H1 (cell line): ENCODE measurements around the gene CCDC71L. TPM values are rescaled to one million over a fixed set of nuclear protein-coding genes. Genes with fewer than 3 reads are reported as not detected.

Experiments used
- CTCF ChIA-PET: fragments of 300-600 bp; sonication (Branson Sonifier 250); formaldehyde crosslinking; loops from one replicate; lab custom pipeline; 2021; ENCODE audit not compliant: partially characterized antibody; lab: Charles Lee
- POLR2A ChIA-PET: fragments of 300-600 bp; sonication (Branson Sonifier 250); formaldehyde crosslinking; loops from one replicate; lab custom pipeline; 2021; ENCODE audit warnings: inconsistent platforms; ENCODE audit not compliant: partially characterized antibody; lab: Charles Lee
- DNase-seq, 2 experiments: peaks; one replicate each; pipeline versions ENCODE4 v3.0.0 to v3.0.0-alpha.2; 2010 to 2022; ENCODE audit warnings: low spot score in 2 of 2, low read depth in 1 of 2, mixed read lengths in 1 of 2
- FAIRE-seq: peaks from 2 replicates; lab custom pipeline; 2011; peaks lifted over from hg19 to GRCh38; lab: Jason Lieb, UNC
- H2AFZ ChIP-seq: 2 replicates; pipeline ENCODE4 v1.8.1; 2012; ENCODE audit warnings: low read length, inconsistent platforms
- H2AK5ac ChIP-seq: 2 replicates; pipeline ENCODE4 v1.6.1; 2013; ENCODE audit warnings: low read depth, low read length
- H2BK120ac ChIP-seq: replicated peaks from 2 replicates; pipeline ENCODE3; 2013; ENCODE audit warnings: low read depth, low read length, inconsistent platforms
- H2BK12ac ChIP-seq: 2 replicates; pipeline ENCODE4 v1.6.1; 2013; ENCODE audit warnings: low read depth, low read length
- H2BK15ac ChIP-seq: 2 replicates; pipeline ENCODE4 v1.6.1; 2013; ENCODE audit warnings: low read length
- H2BK20ac ChIP-seq: 2 replicates; pipeline ENCODE4 v1.6.1; 2013; ENCODE audit warnings: low read length
- H2BK5ac ChIP-seq: 2 replicates; pipeline ENCODE4 v1.6.1; 2013; ENCODE audit warnings: low read depth, low read length
- H3K14ac ChIP-seq: 2 replicates; pipeline ENCODE4 v1.6.1; 2013; ENCODE audit warnings: inconsistent platforms; ENCODE audit not compliant: insufficient read length
- H3K18ac ChIP-seq: 2 replicates; pipeline ENCODE4 v1.6.1; 2013; ENCODE audit warnings: low read length; ENCODE audit errors: extremely low read depth
- H3K23ac ChIP-seq: 2 replicates; pipeline ENCODE4 v1.6.1; 2013; ENCODE audit warnings: inconsistent platforms; ENCODE audit not compliant: insufficient read length
- H3K23me2 ChIP-seq: 2 replicates; pipeline ENCODE4 v1.6.1; 2013; ENCODE audit warnings: low read depth, low read length
- H3K27ac ChIP-seq: 2 replicates; pipeline ENCODE4 v1.6.1; 2011; ENCODE audit warnings: low read depth, low read length, inconsistent platforms
- H3K27me3 ChIP-seq, 4 experiments: replicated peaks in 1 of 4; 1 replicate in 1 of 4; 2 replicates in 3 of 4; pipeline versions ENCODE4 v1.6.1 to v1.8.1; 2011 to 2013; ENCODE audit warnings: low read length in 3 of 4, mild to moderate bottlenecking in 3 of 4, inconsistent platforms in 2 of 4, mixed read lengths in 2 of 4, moderate library complexity in 1 of 4; ENCODE audit not compliant: control insufficient read depth in 3 of 4, insufficient read depth in 3 of 4; ENCODE audit errors: extremely low read depth in 1 of 4
- H3K36me3 ChIP-seq, 4 experiments: 2 replicates each; pipeline versions ENCODE4 v1.6.1 to v1.8.1; 2011 to 2013; ENCODE audit warnings: mild to moderate bottlenecking in 4 of 4, low read length in 3 of 4, moderate library complexity in 2 of 4, control low read depth in 1 of 4, inconsistent platforms in 1 of 4; ENCODE audit not compliant: insufficient read depth in 4 of 4, control insufficient read depth in 2 of 4
- H3K4ac ChIP-seq: replicated peaks from 2 replicates; pipeline ENCODE3; 2013; ENCODE audit warnings: low read length, low read depth, mixed read lengths, inconsistent platforms; ENCODE audit not compliant: insufficient read length
- H3K4me1 ChIP-seq, 4 experiments: replicated peaks in 1 of 4; 1 replicate in 1 of 4; 2 replicates in 3 of 4; pipeline versions ENCODE4 v1.6.1 to v1.8.1; 2011 to 2013; ENCODE audit warnings: low read length in 3 of 4, inconsistent platforms in 2 of 4, mixed read lengths in 1 of 4; ENCODE audit not compliant: insufficient read depth in 4 of 4, control insufficient read depth in 3 of 4
- H3K4me2 ChIP-seq, 2 experiments: 2 replicates each; pipeline versions ENCODE4 v1.6.1 to v1.8.1; 2011 to 2013; ENCODE audit warnings: low read depth in 2 of 2, low read length in 2 of 2, control low read depth in 1 of 2, inconsistent platforms in 1 of 2, mild to moderate bottlenecking in 1 of 2; ENCODE audit not compliant: insufficient read depth in 1 of 2
- H3K4me3 ChIP-seq, 4 experiments: fragments of 200-600, 300-600 bp in 1 of 4; sonication (generic), shearing (Covaris generic), sonication (Bioruptor Twin) in 1 of 4; 2 replicates each; pipeline versions ENCODE4 v1.5.1 to v1.8.1; 2011 to 2016; ENCODE audit warnings: low read length in 4 of 4, low read depth in 3 of 4, control low read depth in 2 of 4, inconsistent platforms in 2 of 4, mild to moderate bottlenecking in 2 of 4, mixed read lengths in 1 of 4, moderate library complexity in 1 of 4; ENCODE audit not compliant: insufficient read depth in 2 of 4; ENCODE audit errors: extremely low read depth in 1 of 4
- H3K56ac ChIP-seq: replicated peaks from 2 replicates; pipeline ENCODE3; 2013; ENCODE audit warnings: low read depth, mild to moderate bottlenecking, mixed read lengths, low read length, inconsistent platforms; ENCODE audit not compliant: insufficient read length
- H3K79me1 ChIP-seq: 2 replicates; pipeline ENCODE4 v1.6.1; 2013; ENCODE audit warnings: low read depth, low read length, control low read depth
- H3K79me2 ChIP-seq, 2 experiments: 2 replicates each; pipeline versions ENCODE4 v1.6.1 to v1.8.1; 2012 to 2013; ENCODE audit warnings: low read length in 2 of 2, mild to moderate bottlenecking in 2 of 2, inconsistent platforms in 1 of 2; ENCODE audit not compliant: insufficient read depth in 2 of 2, control insufficient read depth in 1 of 2
- H3K9ac ChIP-seq, 4 experiments: replicated peaks in 1 of 4; 1 replicate in 1 of 4; 2 replicates in 3 of 4; pipeline versions ENCODE4 v1.6.1 to v1.8.1; 2011 to 2013; ENCODE audit warnings: low read depth in 3 of 4, low read length in 3 of 4, control low read depth in 2 of 4, mild to moderate bottlenecking in 2 of 4, moderate library complexity in 2 of 4, inconsistent platforms in 1 of 4; ENCODE audit errors: extremely low read depth in 1 of 4
- H3K9me3 ChIP-seq, 2 experiments: 2 replicates each; pipeline versions ENCODE4 v1.6.1 to v1.8.1; 2012 to 2013; ENCODE audit warnings: mild to moderate bottlenecking in 2 of 2, moderate library complexity in 2 of 2, control low read depth in 1 of 2, inconsistent platforms in 1 of 2, low read depth in 1 of 2, low read length in 1 of 2, mixed read lengths in 1 of 2; ENCODE audit not compliant: insufficient read depth in 2 of 2
- H4K20me1 ChIP-seq, 2 experiments: replicated peaks in 1 of 2; 2 replicates each; pipeline versions ENCODE3 to v1.8.1; 2011 to 2013; ENCODE audit warnings: inconsistent platforms in 2 of 2, low read length in 2 of 2, mild to moderate bottlenecking in 1 of 2; ENCODE audit not compliant: insufficient read depth in 2 of 2, control insufficient read depth in 1 of 2
- H4K5ac ChIP-seq: 2 replicates; pipeline ENCODE4 v1.6.1; 2013; ENCODE audit warnings: low read length, low read depth, mixed read lengths, inconsistent platforms; ENCODE audit not compliant: insufficient read length
- H4K8ac ChIP-seq: 2 replicates; pipeline ENCODE4 v1.8.0; 2013; ENCODE audit warnings: mild to moderate bottlenecking, moderate library complexity, low read length, inconsistent platforms; ENCODE audit not compliant: insufficient read depth; ENCODE audit errors: extremely low read depth
- H4K91ac ChIP-seq: replicated peaks from 2 replicates; pipeline ENCODE3; 2013; ENCODE audit warnings: low read length, mixed read lengths, inconsistent platforms; ENCODE audit not compliant: insufficient read length
- RBBP5 ChIP-seq: IDR thresholded peaks from 2 replicates; pipeline ENCODE4 v1.7.1; 2012; ENCODE audit warnings: low read depth, mild to moderate bottlenecking, inconsistent platforms, low read length, moderate library complexity, borderline replicate concordance
- WGBS, 2 experiments: shearing (Covaris generic) in 1 of 2; methylation state at CpG; one replicate each; pipeline versions ENCODE4 v1.1.6 to v1.1.7; 2013 to 2015; ENCODE audit warnings: low lambda C conversion rate in 2 of 2, mixed read lengths in 2 of 2, inconsistent platforms in 1 of 2, low coverage in 1 of 2, missing lambda C conversion rate in 1 of 2; ENCODE audit not compliant: insufficient replicate concordance in 2 of 2, insufficient coverage in 1 of 2, insufficient read length in 1 of 2; ENCODE audit errors: extremely low coverage in 1 of 2, missing lambda C conversion rate in 1 of 2; 5-methylcytosine and 5-hydroxymethylcytosine counted together
- polyA plus RNA-seq, 7 experiments: library from polyadenylated mRNA; depleted of rRNA in 3 of 7; stranded (reverse) in 5 of 7; unstranded in 2 of 7; fragments of >200 nt in 5 of 7; fragments of 200-250 nt in 2 of 7; gene quantifications; 1 replicate in 5 of 7; 2 replicates in 1 of 7; 4 replicates in 1 of 7; pipeline versions ENCODE4 v1.2.1 to v1.2.3, GENCODE V29; 2011 to 2013; ENCODE audit warnings: missing spikeins in 2 of 7, mixed read lengths in 2 of 7
- total RNA-seq: library from RNA; stranded (reverse); fragmentation: NEBNext Ultra II Directional; extraction: Animal tissue kit (Norgen Biotek cat#: 25700); gene quantifications from 2 replicates; pipeline ENCODE4 v1.2.1, GENCODE V29; 2021

The CCDC71L gene
- total and polyA plus RNA-seq, 2 of the 8 experiments (the other 6 are each of a cell fraction or from before 2014, with no cell fraction given) = 12.5 to 16.7 TPM

- Histone ChIP-seq H4K20me1 (no peaks in the 10 kb centered on the region), H3K18ac (no peak overlapping the region), H3K9me3 (peaks cover 0 to 2% of the 10 kb centered on the region in 2 experiments; a peak in 1 of 4 replicates), H3K4me3 (no peak overlapping the region), H3K79me1 (no peaks in the 10 kb centered on the region), H2BK20ac (no peak overlapping the region), H3K9ac (no peak overlapping the region), H3K27me3 (no peaks in the 10 kb centered on the region), H2BK120ac (no peak overlapping the region), H3K79me2 (no peaks in the 10 kb centered on the region), H4K8ac (no peak overlapping the region), H3K23ac (no peak overlapping the region), H2AFZ (no peak overlapping the region), H2AK5ac (no peak overlapping the region), H3K4ac (no peak overlapping the region), H2BK5ac (no peak overlapping the region), H3K4me1 (no peaks in the 10 kb centered on the region), H3K23me2 (no peaks in the 10 kb centered on the region), H4K5ac (no peak overlapping the region), H3K27ac (no peak overlapping the region), H3K56ac (no peak overlapping the region), H4K91ac (no peak overlapping the region), H3K14ac (no peak overlapping the region), H2BK15ac (no peak overlapping the region), H3K4me2 (no peak overlapping the region), H3K36me3 (no peaks in the 10 kb centered on the region), H2BK12ac (no peak overlapping the region)
- TF ChIP-seq RBBP5 = no peak
- CTCF ChIA-PET = no interaction called here
- no peak for FAIRE-seq
- no peak for DNase-seq
- POLR2A ChIA-PET = no interaction called here
- 87% methylated on average over 6 of the region's 6 CpGs; no CpG with 5 or more reads in 1 of the 2 experiments for WGBS, 2 experiments
Observed at GRCh38 chr7:106668861-106669524, 8.0 kb upstream of the CCDC71L start.
